ENCODE measurements around the gene TRABD2A. TPM values are rescaled to one million over a fixed set of nuclear protein-coding genes. Genes with fewer than 3 reads are reported as not detected.

Gene TRABD2A, protein sequence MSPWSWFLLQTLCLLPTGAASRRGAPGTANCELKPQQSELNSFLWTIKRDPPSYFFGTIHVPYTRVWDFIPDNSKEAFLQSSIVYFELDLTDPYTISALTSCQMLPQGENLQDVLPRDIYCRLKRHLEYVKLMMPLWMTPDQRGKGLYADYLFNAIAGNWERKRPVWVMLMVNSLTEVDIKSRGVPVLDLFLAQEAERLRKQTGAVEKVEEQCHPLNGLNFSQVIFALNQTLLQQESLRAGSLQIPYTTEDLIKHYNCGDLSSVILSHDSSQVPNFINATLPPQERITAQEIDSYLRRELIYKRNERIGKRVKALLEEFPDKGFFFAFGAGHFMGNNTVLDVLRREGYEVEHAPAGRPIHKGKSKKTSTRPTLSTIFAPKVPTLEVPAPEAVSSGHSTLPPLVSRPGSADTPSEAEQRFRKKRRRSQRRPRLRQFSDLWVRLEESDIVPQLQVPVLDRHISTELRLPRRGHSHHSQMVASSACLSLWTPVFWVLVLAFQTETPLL
- total RNA-seq: 0.28 and 1.7 TPM in 2 replicates

DNA sequence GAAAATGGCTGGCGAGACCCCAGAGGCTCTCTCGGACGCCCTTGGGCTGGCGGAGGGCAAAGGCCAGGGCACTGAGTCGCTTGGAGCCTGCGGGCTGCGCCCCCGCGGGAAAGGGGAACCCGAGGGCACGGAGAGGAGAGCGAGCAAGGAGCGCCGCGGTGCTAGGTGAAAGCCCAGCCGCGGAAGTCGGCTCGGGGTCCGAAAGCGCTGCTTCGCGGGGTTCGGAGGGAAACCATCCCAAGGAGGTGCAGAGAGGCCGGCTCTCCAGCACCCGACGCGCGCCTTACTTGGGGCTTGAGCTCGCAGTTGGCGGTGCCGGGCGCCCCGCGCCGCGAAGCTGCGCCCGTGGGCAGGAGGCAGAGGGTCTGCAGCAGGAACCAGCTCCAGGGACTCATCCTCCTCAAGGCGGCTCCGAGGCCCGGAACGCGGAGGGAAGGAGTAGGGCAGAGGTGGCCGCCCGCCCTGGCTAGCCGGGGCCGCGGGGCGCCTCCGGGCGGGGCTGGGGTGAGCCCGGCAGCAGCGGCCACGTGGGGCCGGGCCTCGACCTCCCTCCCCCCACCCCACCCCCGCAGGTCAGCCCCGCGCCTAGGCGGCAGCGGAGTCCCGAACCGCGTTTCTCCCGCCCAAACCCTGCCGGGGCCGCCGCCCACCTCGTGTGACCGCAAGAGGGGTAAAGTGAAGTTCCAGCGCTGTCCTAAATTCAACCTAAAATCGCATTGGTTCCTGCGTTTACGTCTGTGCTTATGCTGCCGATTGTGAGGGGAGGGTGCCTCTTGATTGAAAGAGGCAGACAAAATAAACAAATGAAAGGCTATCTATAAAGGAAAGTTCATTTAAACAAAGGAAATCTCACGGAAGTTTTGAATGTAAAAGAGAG is at the start of gene TRABD2A:
TSS of gene TRABD2A (minus strand) at position 440 of the 877 bp plus-strand sequence. CDS start at position 395, 45 bp downstream.

GRCh38 chr2:84905181-84906107 is 24.6 kb upstream of the TRABD2A start, which contains the start of gene TMSB10:
TSS of gene TMSB10 (plus strand) at chr2:84905656.

Other genes starting within 250 kb of the TRABD2A start
- 11,437 and 16,079 TPM in 2 replicates for gene TMSB10, start 24.6 kb upstream of the TRABD2A start, total RNA-seq
- gene KCMF1, start 90.1 kb upstream of the TRABD2A start, total RNA-seq: 53.7 and 66.2 TPM in 2 replicates